DND-41 (cell line): ENCODE measurements around the gene CLCN6.
"Not testable (repeated sequence)": the region's sequence is repeated elsewhere in the genome, so short reads cannot be mapped to it uniquely, and the experiment has no call there.

Experiments
- ATAC-seq: fragments of 200-7000 bp; cut with Tn5 transposase; 3 replicates; pipeline ENCODE4 v1.9.1; 2021; ENCODE audit warnings: low read depth; ENCODE audit not compliant: insufficient read depth
- DNase-seq: peaks from one replicate; pipeline ENCODE4 v3.0.0-alpha.2; 2020
- H2AFZ ChIP-seq: 2 replicates; pipeline ENCODE4 v1.6.0; 2012; ENCODE audit warnings: low read depth, low read length
- H3K27ac ChIP-seq: 2 replicates; pipeline ENCODE4 v1.5.1; 2012; ENCODE audit warnings: low read length, inconsistent platforms
- H3K27me3 ChIP-seq: fragments of 200-600 bp; sonication (generic); 2 replicates; pipeline ENCODE4 v1.6.0; 2012; ENCODE audit warnings: low read length, mild to moderate bottlenecking, inconsistent platforms; ENCODE audit not compliant: insufficient read depth, poor library complexity
- H3K36me3 ChIP-seq: 2 replicates; pipeline ENCODE4 v1.5.1; 2012; ENCODE audit warnings: low read length, inconsistent platforms; ENCODE audit not compliant: insufficient read depth
- H3K4me1 ChIP-seq: 2 replicates; pipeline ENCODE4 v1.5.1; 2012; ENCODE audit warnings: mild to moderate bottlenecking, low read length; ENCODE audit not compliant: insufficient read depth
- H3K4me2 ChIP-seq: 2 replicates; pipeline ENCODE4 v1.6.0; 2012; ENCODE audit warnings: mild to moderate bottlenecking, moderate library complexity, low read length, inconsistent platforms; ENCODE audit not compliant: insufficient read depth
- H3K4me3 ChIP-seq, 2 experiments: fragments of 200-600 bp in 1 of 2; shearing (Covaris generic) in 1 of 2; 2 replicates each; pipeline ENCODE4 v1.5.1; 2012 to 2016; ENCODE audit warnings: inconsistent platforms in 2 of 2, low read length in 2 of 2, mild to moderate bottlenecking in 2 of 2, low read depth in 1 of 2, moderate library complexity in 1 of 2
- H3K79me2 ChIP-seq: 2 replicates; pipeline ENCODE4 v1.6.0; 2012; ENCODE audit warnings: low read length, inconsistent platforms; ENCODE audit not compliant: insufficient read depth
- H3K9ac ChIP-seq: 2 replicates; pipeline ENCODE4 v1.6.0; 2012; ENCODE audit warnings: low read depth, mild to moderate bottlenecking, inconsistent platforms, low read length, moderate library complexity
- H3K9me3 ChIP-seq: 2 replicates; pipeline ENCODE4 v1.5.1; 2012; ENCODE audit warnings: low read length, moderate library complexity, mild to moderate bottlenecking, inconsistent platforms; ENCODE audit not compliant: insufficient read depth, severe bottlenecking
- H4K20me1 ChIP-seq: 2 replicates; pipeline ENCODE4 v1.6.0; 2012; ENCODE audit warnings: low read length; ENCODE audit not compliant: insufficient read depth
- EZH2 ChIP-seq: IDR thresholded peaks from 3 replicates; pipeline ENCODE4 v1.6.1; 2012; ENCODE audit warnings: borderline replicate concordance, low read depth, mild to moderate bottlenecking, moderate library complexity, low read length, inconsistent platforms; ENCODE audit not compliant: severe bottlenecking
- TF ChIP-seq, protein P1 (sequence below): IDR thresholded peaks from 2 replicates; pipeline ENCODE4 v1.5.1; 2012; ENCODE audit warnings: borderline replicate concordance, low read length, moderate library complexity, mild to moderate bottlenecking; ENCODE audit not compliant: poor library complexity, severe bottlenecking; ENCODE audit errors: extremely low read depth

The CLCN6 gene

DNA sequence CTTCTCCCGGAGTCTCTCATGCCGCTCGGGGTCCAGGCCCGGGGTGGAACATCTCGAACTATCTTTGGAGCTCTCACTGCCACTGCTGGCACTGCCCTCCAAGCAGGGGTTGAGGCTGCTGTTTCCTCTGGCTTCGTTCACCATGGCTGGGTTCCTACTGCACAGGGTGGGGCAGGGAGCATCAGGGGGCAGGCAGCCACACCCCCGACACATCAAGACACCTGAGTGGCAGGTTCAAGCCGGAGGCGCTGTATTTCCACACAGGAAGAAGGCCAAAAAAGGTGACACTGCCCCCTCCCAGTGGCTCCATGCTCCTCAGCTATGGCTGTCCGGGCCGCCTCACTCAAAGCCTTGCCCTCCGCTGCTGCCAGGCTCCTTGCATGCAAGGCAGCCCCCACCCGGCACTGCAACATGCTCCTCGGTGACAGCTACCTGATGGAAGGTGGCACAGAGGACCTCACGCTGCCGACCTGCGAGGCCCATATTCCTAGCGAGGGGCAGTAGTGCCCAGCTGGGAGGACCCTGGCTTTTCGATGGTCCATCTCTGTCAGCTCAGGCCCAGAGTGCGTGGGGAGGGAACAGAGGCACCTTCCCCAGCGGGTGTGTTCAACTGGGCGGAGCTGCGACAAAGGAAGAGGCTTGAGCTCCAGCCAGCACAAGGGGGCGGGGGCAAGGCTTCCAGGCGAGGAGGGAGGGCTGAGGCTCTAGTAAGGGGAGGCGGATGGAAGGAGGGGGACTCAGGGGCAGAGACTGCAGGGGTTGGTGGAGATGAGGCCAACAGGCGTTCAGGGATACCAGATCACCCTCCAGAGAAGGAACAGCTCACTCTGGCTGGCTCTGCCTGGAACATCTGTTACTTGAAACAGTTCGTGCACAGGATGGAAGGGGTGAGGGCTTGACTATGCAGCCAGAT, 2.8 kb upstream of the CLCN6 start:
- no peak overlapping the region for H3K27ac ChIP-seq
- peak; percentile 13 for ATAC-seq
- H3K9ac ChIP-seq, result no peak overlapping the region
- H3K27me3 ChIP-seq, result no peaks in the 10 kb centered on the region
- peaks cover 6% of the 10 kb centered on the region; the same call in 1 of the 2 replicates for H4K20me1 ChIP-seq
- no peak overlapping the region for H3K4me3 ChIP-seq
- no peaks in the 10 kb centered on the region for H3K9me3 ChIP-seq
- peaks cover 41% of the 10 kb centered on the region for H3K4me1 ChIP-seq
- peaks cover 31% of the 10 kb centered on the region for H3K79me2 ChIP-seq
- TF ChIP-seq, protein P1, sequence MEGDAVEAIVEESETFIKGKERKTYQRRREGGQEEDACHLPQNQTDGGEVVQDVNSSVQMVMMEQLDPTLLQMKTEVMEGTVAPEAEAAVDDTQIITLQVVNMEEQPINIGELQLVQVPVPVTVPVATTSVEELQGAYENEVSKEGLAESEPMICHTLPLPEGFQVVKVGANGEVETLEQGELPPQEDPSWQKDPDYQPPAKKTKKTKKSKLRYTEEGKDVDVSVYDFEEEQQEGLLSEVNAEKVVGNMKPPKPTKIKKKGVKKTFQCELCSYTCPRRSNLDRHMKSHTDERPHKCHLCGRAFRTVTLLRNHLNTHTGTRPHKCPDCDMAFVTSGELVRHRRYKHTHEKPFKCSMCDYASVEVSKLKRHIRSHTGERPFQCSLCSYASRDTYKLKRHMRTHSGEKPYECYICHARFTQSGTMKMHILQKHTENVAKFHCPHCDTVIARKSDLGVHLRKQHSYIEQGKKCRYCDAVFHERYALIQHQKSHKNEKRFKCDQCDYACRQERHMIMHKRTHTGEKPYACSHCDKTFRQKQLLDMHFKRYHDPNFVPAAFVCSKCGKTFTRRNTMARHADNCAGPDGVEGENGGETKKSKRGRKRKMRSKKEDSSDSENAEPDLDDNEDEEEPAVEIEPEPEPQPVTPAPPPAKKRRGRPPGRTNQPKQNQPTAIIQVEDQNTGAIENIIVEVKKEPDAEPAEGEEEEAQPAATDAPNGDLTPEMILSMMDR, result no peak
- no peak for TF ChIP-seq EZH2
- H3K4me2 ChIP-seq, result peak overlapping the region; percentile 15; the same call in 1 of the 2 replicates
- no peak overlapping the region for H2AFZ ChIP-seq
- peaks cover 37% of the 10 kb centered on the region for H3K36me3 ChIP-seq
- peak; percentile 76 for DNase-seq

DNA sequence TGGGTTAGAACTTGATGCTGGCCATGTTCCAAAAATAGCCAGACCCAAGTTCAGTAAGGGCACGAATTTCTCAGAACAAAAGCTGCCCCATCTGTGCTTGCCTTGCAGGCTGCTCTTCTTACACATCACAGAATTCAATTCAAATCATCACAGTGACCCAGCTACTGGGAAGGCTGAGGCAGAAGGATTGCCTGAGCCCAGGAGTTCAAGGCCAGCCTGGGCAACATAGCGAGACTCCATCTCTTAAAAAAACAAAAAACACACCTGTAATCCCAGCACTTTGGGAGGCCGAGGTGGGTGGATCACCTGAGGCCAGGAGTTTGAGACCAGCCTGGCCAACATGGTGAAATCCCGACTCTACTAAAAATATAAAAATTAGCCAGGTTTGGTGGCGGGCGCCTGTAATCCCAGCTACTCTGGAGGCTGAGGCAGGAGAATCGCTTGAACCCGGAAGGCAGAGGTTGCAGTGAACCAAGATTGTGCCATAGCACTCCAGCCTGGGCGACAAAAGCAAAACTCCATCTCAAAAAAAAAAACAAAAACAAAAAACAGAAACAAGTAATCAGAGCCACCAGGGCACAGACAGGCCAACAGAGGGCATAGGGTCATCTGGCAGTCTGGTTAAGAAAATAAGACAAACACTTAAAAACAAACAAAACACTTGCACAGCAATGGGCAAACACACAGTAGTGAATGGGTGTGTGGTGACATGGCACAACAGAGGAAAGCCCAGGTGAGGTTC, 1.9 kb upstream of the CLCN6 start:
- H4K20me1 ChIP-seq, DNase-seq, H3K9me3 ChIP-seq, H3K27ac ChIP-seq, H3K27me3 ChIP-seq, ATAC-seq, H2AFZ ChIP-seq: not testable (repeated sequence)
- Histone ChIP-seq H3K9ac (peak overlapping the region; percentile 78; the same call in 1 of the 2 replicates), H3K36me3 (peaks cover 45% of the 10 kb centered on the region), H3K4me2 (peak overlapping the region; percentile 94), H3K79me2 (peaks cover 40% of the 10 kb centered on the region), H3K4me1 (peaks cover 50% of the 10 kb centered on the region), H3K4me3 (peak overlapping the region in 1 of 2 experiments; percentile 91; a peak in 1 of 4 replicates)

DNA sequence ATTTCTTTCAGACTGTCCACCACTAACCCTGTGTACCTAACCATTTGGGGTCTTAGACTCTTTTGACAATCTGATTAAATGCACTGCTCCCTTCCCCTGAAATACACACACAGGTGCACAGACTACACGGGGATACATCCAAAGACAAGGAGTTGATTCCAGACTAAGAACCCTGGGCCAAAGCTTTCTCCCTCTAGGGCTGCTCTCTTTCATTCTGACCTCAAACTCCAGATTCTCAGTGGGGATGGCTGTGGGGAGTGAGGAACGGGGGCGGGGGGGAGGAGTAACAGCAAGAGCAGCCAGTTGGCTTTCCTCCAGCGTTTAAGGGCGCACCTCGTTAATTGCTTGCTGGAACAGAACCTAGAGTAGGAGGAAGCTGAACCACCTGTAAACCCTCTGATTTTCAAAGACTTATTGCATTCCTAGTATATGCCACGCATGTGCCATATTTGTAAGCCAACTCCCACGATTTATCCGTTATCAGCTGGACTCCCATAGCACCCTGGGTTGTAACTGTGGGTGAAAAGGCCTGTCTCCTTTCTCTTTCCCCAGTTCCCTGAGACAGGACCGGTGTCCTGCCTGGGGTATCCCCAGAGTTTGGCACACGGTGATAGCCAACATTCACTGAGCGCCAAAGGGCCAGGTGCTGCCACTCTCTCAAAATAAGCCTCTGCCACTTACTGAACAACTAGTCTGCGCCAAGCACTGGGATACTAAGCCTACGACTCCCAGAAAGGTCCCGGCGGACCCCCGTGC, 1.1 kb upstream of the CLCN6 start:
- Histone ChIP-seq H3K4me3 (peak overlapping the region; percentile 49 to 91), H3K27me3 (no peaks in the 10 kb centered on the region), H3K9ac (peak overlapping the region; percentile 78), H3K79me2 (peaks cover 47% of the 10 kb centered on the region), H2AFZ (peak overlapping the region; percentile 85), H3K36me3 (peaks cover 51% of the 10 kb centered on the region), H3K9me3 (no peaks in the 10 kb centered on the region), H3K4me2 (peak overlapping the region; percentile 94), H3K4me1 (peaks cover 56% of the 10 kb centered on the region), H3K27ac (peak overlapping the region; percentile 78), H4K20me1 (peaks cover 14% of the 10 kb centered on the region)
- no peak for DNase-seq
- ATAC-seq, result no peak
- TF ChIP-seq EZH2, result no peak
- TF ChIP-seq, protein P1, result no peak
